Measurements from ENCODE around the gene GLTP. TPM values are rescaled to one million over a fixed set of nuclear protein-coding genes. Genes with fewer than 3 reads are reported as not detected.

Gene GLTP
- total and polyA plus RNA-seq, 2 of the 4 experiments (the other 2 are of a cell fraction) = 34.4 to 58.4 TPM

- Histone ChIP-seq H3K18ac (ENCODE audit: low read depth, low read length) (no peak overlapping the region), H3K9ac (ENCODE audit: low read depth, low read length) (no peak overlapping the region), H3K56ac (ENCODE audit: extremely low read depth, insufficient read depth, low read length) (no peak overlapping the region), H4K20me1 (ENCODE audit: insufficient read depth, low read length) (peaks cover 6% of the 10 kb centered on the region), H3K36me3 (ENCODE audit: control insufficient read depth, insufficient read depth, low read length) (no peaks in the 10 kb centered on the region), H2BK20ac (ENCODE audit: low read depth, low read length) (no peak overlapping the region), H3K4me3 (ENCODE audit: insufficient read depth, low read depth, low read length) (no peak overlapping the region), H2AK5ac (ENCODE audit: low read depth, low read length) (no peak overlapping the region), H4K5ac (ENCODE audit: low read depth, low read length) (no peak overlapping the region), H3K79me1 (ENCODE audit: low read depth in 1 of 2, low read length in 2 of 2) (no peaks in the 10 kb centered on the region), H3K27me3 (ENCODE audit: control insufficient read depth, insufficient read depth, low read length) (no peaks in the 10 kb centered on the region), H3K4me1 (ENCODE audit: control insufficient read depth, insufficient read depth, low read length) (peaks cover 2% of the 10 kb centered on the region; the same call in 1 of the 2 replicates), H2BK15ac (ENCODE audit: low read depth, low read length) (no peak overlapping the region), H2AFZ (replicated peaks; ENCODE audit: low read length, poor library complexity) (no peak overlapping the region), H3K14ac (replicated peaks; ENCODE audit: low read depth, low read length) (no peak overlapping the region), H3K27ac (ENCODE audit: insufficient read depth, low read length) (no peak overlapping the region), H3K9me1 (ENCODE audit: insufficient read depth, low read length) (no peaks in the 10 kb centered on the region), H4K8ac (ENCODE audit: low read depth in 2 of 2, low read length in 2 of 2) (no peak overlapping the region), H3K4ac (ENCODE audit: low read depth, low read length) (no peak overlapping the region), H3K4me2 (ENCODE audit: low read depth, low read length) (no peak overlapping the region), H3K9me3 (ENCODE audit: control insufficient read depth, insufficient read depth, low read length) (no peaks in the 10 kb centered on the region), H2AK9ac (replicated peaks; ENCODE audit: low read depth, low read length, poor library complexity) (no peak overlapping the region), H4K91ac (ENCODE audit: insufficient read depth, low read depth, low read length) (no peak overlapping the region), H2BK5ac (ENCODE audit: low read depth, low read length, poor library complexity, severe bottlenecking) (no peak overlapping the region), H3K23ac (ENCODE audit: low read depth, low read length) (no peak overlapping the region), H2BK120ac (ENCODE audit: low read depth, low read length) (no peak overlapping the region)
- dilution Hi-C loops (cut with HindIII; ENCODE audit: low sequenced_read_pairs, unreplicated experiment) (no loop called here), intact Hi-C loops (cut with micrococcal nuclease) (no loop called here), in situ Hi-C loops (cut with MboI; ENCODE audit: low sequenced_read_pairs) (no loop called here)
- BruUV-seq (replicated peaks) = no TSS peak
- ATAC-seq (ENCODE audit: low read depth) (no peak), DNase-seq (no peak)
- ChIA-PET POLR2A (ENCODE audit: unreplicated experiment) (no interaction called here), CTCF (no interaction called here)
- TF ChIP-seq, protein P1, sequence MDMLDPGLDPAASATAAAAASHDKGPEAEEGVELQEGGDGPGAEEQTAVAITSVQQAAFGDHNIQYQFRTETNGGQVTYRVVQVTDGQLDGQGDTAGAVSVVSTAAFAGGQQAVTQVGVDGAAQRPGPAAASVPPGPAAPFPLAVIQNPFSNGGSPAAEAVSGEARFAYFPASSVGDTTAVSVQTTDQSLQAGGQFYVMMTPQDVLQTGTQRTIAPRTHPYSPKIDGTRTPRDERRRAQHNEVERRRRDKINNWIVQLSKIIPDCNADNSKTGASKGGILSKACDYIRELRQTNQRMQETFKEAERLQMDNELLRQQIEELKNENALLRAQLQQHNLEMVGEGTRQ (IDR thresholded peaks at IDR 0.05; ENCODE audit: low read depth, low read length) = no peak
- no peak for TF ChIP-seq CTCF (conservative IDR thresholded peaks at IDR 0.05; ENCODE audit: low read depth, low read length)
Measured at GRCh38 chr12:109821968-109822367, 58.4 kb downstream of the GLTP start.
